HUES64 (cell line): ENCODE results near the gene DDX18.

Source experiments
- H3K27ac ChIP-seq: 2 replicates; pipeline ENCODE4 v1.7.0; 2013; ENCODE audit warnings: low read depth, low read length, inconsistent platforms
- H3K27me3 ChIP-seq: 2 replicates; pipeline ENCODE4 v1.6.1; 2013; ENCODE audit warnings: mild to moderate bottlenecking, low read length; ENCODE audit not compliant: insufficient read depth
- H3K36me3 ChIP-seq: 2 replicates; pipeline ENCODE4 v1.6.1; 2013; ENCODE audit warnings: mild to moderate bottlenecking, low read length; ENCODE audit not compliant: insufficient read depth
- H3K4me1 ChIP-seq: 2 replicates; pipeline ENCODE4 v1.6.1; 2013; ENCODE audit warnings: mild to moderate bottlenecking, low read length, moderate library complexity; ENCODE audit not compliant: insufficient read depth
- H3K4me3 ChIP-seq: 2 replicates; pipeline ENCODE4 v1.5.1; 2013; ENCODE audit warnings: mild to moderate bottlenecking, low read length, moderate library complexity
- H3K9ac ChIP-seq: 2 replicates; pipeline ENCODE4 v1.6.1; 2013; ENCODE audit warnings: mild to moderate bottlenecking, low read depth, low read length
- H3K9me3 ChIP-seq: 2 replicates; pipeline ENCODE4 v1.6.1; 2013; ENCODE audit warnings: low read depth, low read length; ENCODE audit not compliant: insufficient read depth
- WGBS: fragments of 150-250, 120-280 bp; methylation state at CpG from one replicate; pipeline ENCODE4 v1.1.7; 2013; ENCODE audit warnings: missing lambda C conversion rate; 5-methylcytosine and 5-hydroxymethylcytosine counted together

Gene DDX18

DNA sequence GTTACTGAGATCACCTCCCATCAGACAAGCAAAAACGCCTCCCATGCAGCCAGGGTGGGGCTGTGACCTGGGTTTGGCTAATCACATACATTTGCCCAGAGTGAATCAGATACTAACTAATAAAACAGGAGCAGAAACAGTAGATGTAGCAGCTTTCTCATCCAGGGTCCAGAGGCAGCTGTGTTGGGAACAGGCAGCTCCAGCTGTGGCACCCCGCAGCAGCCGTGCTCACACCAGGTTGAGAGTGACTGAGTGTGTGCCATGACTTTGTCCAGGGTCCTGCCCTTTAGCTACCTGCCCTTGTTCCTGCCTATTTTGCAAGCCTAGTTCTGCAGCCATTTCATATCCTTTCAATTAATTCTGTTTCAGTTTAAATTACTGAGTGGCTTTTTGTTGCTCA is 20.5 kb downstream of the DDX18 start:
- peaks cover 40% of the 10 kb centered on the region for H3K36me3 ChIP-seq
- no peak overlapping the region for H3K9ac ChIP-seq
- H3K4me3 ChIP-seq, result no peak overlapping the region
- no peaks in the 10 kb centered on the region for H3K27me3 ChIP-seq
- H3K27ac ChIP-seq, result no peak overlapping the region
- WGBS, result 95% methylated on average over 3 of the region's 3 CpGs
- no peaks in the 10 kb centered on the region for H3K4me1 ChIP-seq
- no peaks in the 10 kb centered on the region for H3K9me3 ChIP-seq

GRCh38 chr2:117835990-117836760 is 21.7 kb downstream of the DDX18 start:
- Histone ChIP-seq H3K4me1 (0 out of 2 replicates have a peak, but pooled peaks cover under 1% of the 10 kb centered on the region), H3K4me3 (peak overlapping the region; percentile 36), H3K9ac (0 out of 2 replicates have a peak overlapping the region, but pooled peaks have one; percentile 30), H3K27me3 (no peaks in the 10 kb centered on the region), H3K27ac (no peak overlapping the region), H3K36me3 (peaks cover 28% of the 10 kb centered on the region), H3K9me3 (no peaks in the 10 kb centered on the region)
- 50% methylated on average over 53 of the region's 53 CpGs for WGBS

GRCh38 chr2:117845304-117845703 is 30.8 kb downstream of the DDX18 start:
- WGBS, result 93% methylated on average over 2 of the region's 2 CpGs
- no peak overlapping the region for H3K4me3 ChIP-seq

DNA sequence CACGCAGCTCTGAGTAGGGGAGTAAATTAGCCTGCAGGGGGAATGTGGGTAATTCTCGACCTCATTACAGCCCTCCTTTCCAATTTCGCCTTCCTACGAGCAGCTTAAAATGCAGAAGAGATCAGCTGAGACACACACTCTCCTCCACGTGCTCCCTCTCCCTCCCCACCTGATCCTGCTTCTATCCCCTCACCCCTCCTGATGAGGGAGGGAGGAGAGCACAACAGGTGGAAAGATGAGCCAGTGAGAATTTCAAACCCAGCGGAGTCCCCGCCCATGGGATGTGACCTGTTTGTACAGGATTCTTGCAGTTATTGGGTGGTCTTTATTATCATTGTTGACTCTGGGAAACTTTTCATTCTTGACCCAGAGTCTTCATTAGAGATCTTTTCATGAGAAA is 35.5 kb downstream of the DDX18 start:
- Histone ChIP-seq H3K36me3 (no peaks in the 10 kb centered on the region), H3K9ac (peak overlapping the region; percentile 56; the same call in 1 of the 2 replicates), H3K4me1 (peaks cover 18% of the 10 kb centered on the region), H3K9me3 (no peaks in the 10 kb centered on the region), H3K4me3 (peak overlapping the region; percentile 38), H3K27me3 (no peaks in the 10 kb centered on the region), H3K27ac (no peak overlapping the region)
- WGBS, result 15% methylated on average over 6 of the region's 7 CpGs

More at GRCh38 chr2:117845304-117845703, 30.8 kb downstream of the DDX18 start:
- peaks cover 26% of the 10 kb centered on the region for H3K4me1 ChIP-seq
- H3K27ac ChIP-seq, result no peak overlapping the region
- H3K9ac ChIP-seq, result no peak overlapping the region
- no peaks in the 10 kb centered on the region for H3K9me3 ChIP-seq
- no peaks in the 10 kb centered on the region for H3K27me3 ChIP-seq
- H3K36me3 ChIP-seq, result no peaks in the 10 kb centered on the region

GRCh38 chr2:117850461-117850860 is 36.0 kb downstream of the DDX18 start:
- no peaks in the 10 kb centered on the region for H3K9me3 ChIP-seq
- 24% methylated on average over 3 of the region's 4 CpGs for WGBS
- no peak overlapping the region for H3K27ac ChIP-seq
- H3K9ac ChIP-seq, result no peak overlapping the region
- H3K27me3 ChIP-seq, result no peaks in the 10 kb centered on the region
- peak overlapping the region; percentile 38; the same call in 1 of the 2 replicates for H3K4me3 ChIP-seq
- H3K4me1 ChIP-seq, result peaks cover 18% of the 10 kb centered on the region
- H3K36me3 ChIP-seq, result no peaks in the 10 kb centered on the region

GRCh38 chr2:117851969-117852368 is 37.5 kb downstream of the DDX18 start:
- H3K4me3 ChIP-seq, result no peak overlapping the region
- H3K36me3 ChIP-seq, result no peaks in the 10 kb centered on the region
- no peaks in the 10 kb centered on the region for H3K9me3 ChIP-seq
- no peak overlapping the region for H3K27ac ChIP-seq
- H3K9ac ChIP-seq, result no peak overlapping the region
- H3K4me1 ChIP-seq, result peaks cover 18% of the 10 kb centered on the region
- WGBS, result 76% methylated on average over 2 of the region's 3 CpGs
- H3K27me3 ChIP-seq, result no peaks in the 10 kb centered on the region

- no peaks in the 10 kb centered on the region for H3K9me3 ChIP-seq
- no peak overlapping the region for H3K27ac ChIP-seq
- H3K27me3 ChIP-seq, result no peaks in the 10 kb centered on the region
- no peak overlapping the region for H3K9ac ChIP-seq
- no peaks in the 10 kb centered on the region for H3K36me3 ChIP-seq
- peaks cover 18% of the 10 kb centered on the region for H3K4me1 ChIP-seq
- WGBS, result 92% methylated on average over 2 of the region's 2 CpGs
- no peak overlapping the region for H3K4me3 ChIP-seq
Measured at GRCh38 chr2:117853316-117853715, 38.8 kb downstream of the DDX18 start.

DNA sequence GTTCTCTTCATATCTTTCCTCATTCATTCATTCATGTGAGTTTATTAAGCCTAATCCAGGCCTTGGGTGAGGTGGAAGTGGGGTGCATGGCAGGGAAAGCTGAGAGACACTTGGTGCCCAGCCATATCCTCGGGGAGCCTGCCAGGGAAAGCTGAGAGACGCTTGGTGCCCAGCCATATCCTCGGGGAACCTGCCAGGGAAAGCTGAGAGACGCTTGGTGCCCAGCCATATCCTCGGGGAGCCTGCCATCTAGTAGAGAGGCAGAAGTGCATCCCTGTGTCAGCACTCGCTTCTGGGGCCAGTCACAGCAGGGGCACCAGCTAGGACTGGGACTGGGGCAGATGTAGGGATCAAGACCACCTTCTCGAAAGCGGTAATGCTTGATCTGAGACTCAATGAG is 39.4 kb downstream of the DDX18 start:
- 92% methylated on average over 8 of the region's 8 CpGs for WGBS
- no peak overlapping the region for H3K9ac ChIP-seq
- H3K27me3 ChIP-seq, result no peaks in the 10 kb centered on the region
- no peaks in the 10 kb centered on the region for H3K9me3 ChIP-seq
- H3K4me3 ChIP-seq, result no peak overlapping the region
- H3K4me1 ChIP-seq, result peaks cover 18% of the 10 kb centered on the region
- H3K36me3 ChIP-seq, result no peaks in the 10 kb centered on the region
- H3K27ac ChIP-seq, result no peak overlapping the region

DNA sequence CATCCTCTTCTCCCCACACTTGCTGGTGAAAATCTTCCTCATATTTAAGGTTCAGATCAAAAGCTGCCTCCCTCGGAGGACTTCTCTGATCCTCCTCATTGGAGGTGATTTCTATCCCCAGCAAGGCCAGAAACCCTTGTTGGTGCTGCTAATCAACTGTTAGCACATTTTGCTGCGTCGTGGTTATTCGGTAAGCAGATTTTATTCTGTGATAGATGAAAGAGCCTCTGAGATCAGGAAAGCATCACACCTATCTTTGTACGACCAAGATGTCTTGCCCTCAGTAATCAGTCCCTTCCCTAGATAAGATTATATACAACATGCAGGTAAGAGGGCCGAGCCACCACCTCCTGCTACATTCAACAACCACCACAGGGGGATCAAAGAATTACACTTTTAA is 40.1 kb downstream of the DDX18 start:
- 88% methylated on average over 6 of the region's 6 CpGs for WGBS
- no peak overlapping the region for H3K4me3 ChIP-seq
- H3K36me3 ChIP-seq, result no peaks in the 10 kb centered on the region
- no peaks in the 10 kb centered on the region for H3K27me3 ChIP-seq
- peaks cover 12% of the 10 kb centered on the region for H3K4me1 ChIP-seq
- H3K9ac ChIP-seq, result no peak overlapping the region
- H3K9me3 ChIP-seq, result no peaks in the 10 kb centered on the region
- no peak overlapping the region for H3K27ac ChIP-seq

DNA sequence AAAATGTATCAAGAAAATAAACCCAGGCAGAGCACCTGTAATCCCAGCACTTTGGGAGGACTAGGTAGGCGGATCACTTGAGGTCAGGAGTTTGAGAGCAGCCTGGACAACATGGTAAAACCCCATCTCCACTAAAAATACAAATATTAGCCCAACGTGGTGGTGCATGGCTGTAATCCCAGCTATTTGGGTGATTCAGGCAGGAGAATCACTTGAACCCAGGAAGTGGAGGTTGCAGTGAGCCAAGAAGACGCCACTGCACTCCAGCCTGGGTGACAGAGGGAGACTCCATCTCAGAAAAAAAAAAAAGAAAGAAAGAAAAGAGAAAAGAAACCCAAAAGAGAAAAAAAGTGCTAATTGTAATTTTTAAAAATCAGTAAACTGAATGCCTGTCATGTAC is 41.4 kb downstream of the DDX18 start:
- H3K4me3 ChIP-seq, result no peak overlapping the region
- 84% methylated on average over 3 of the region's 3 CpGs for WGBS

DNA sequence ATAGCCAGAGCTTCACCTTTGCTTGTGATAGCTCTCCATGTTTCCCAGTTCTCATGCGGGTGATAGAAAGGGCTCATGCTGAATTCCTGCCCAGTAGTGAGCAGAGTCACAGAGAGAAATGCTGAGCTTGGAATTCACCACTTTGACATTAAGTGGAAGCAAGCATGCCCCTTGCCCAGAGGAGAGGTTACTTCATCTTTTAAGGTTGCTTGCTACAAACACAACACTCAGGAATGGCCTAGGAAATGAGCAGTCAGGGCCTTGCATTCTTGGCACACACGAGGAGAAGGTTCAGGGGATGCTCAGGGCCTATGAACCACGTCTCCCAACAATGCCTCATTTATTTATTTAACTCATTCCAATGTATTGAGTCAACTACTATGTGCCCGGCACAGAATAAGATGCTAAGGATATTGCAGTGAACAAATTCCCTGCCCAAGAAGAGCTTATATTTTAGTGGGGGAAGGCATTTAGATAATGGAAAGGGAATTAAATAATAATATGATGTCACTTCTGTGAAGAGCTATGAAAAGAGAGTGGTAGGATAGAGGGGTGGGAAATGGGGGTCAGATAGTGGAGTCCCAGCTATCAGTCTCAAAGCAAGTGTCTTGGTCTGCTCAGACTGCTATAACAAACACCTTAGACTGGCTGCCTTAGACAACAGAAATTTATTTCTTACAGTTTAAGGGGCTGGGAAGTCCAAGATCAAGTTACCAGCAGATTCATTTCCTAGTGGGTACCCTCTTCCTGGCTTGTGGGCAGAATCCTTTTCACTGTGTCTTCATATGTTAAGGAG is 42.1 kb downstream of the DDX18 start:
- no peak overlapping the region for H3K9ac ChIP-seq
- H3K9me3 ChIP-seq, result no peaks in the 10 kb centered on the region
- H3K27me3 ChIP-seq, result no peaks in the 10 kb centered on the region
- no peaks in the 10 kb centered on the region for H3K4me1 ChIP-seq
- no peaks in the 10 kb centered on the region for H3K36me3 ChIP-seq
- no peak overlapping the region for H3K27ac ChIP-seq
- WGBS, result 59% methylated on average over 4 of the region's 4 CpGs
- no peak overlapping the region for H3K4me3 ChIP-seq

More for the DNA sequence above, 41.4 kb downstream of the DDX18 start:
- H3K27me3 ChIP-seq, result no peaks in the 10 kb centered on the region
- H3K27ac ChIP-seq, result no peak overlapping the region
- no peaks in the 10 kb centered on the region for H3K4me1 ChIP-seq
- H3K9me3 ChIP-seq, result no peaks in the 10 kb centered on the region
- no peak overlapping the region for H3K9ac ChIP-seq
- H3K36me3 ChIP-seq, result no peaks in the 10 kb centered on the region
